ENCODE data around the gene CBR4. TPM values are rescaled to one million over a fixed set of nuclear protein-coding genes. Genes with fewer than 3 reads are reported as not detected.
"Not testable (repeated sequence)": the region's sequence is repeated elsewhere in the genome, so short reads cannot be mapped to it uniquely, and the experiment has no call there.

The CBR4 gene
- polyA plus RNA-seq, 3 donors, result 4.6 to 8.5 (median 5.4) TPM

GRCh38 chr4:169005453-169006099 lies 4.5 kb downstream of the CBR4 start:
- 26 to 67% (median 55%) methylated on average over 1 of the region's 1 CpG for WGBS, 3 donors
- H3K27ac ChIP-seq (ENCODE audit: low read depth, low read length), result no peak overlapping the region

GRCh38 chr4:169000315-169000714 lies 9.7 kb downstream of the CBR4 start:
- 43 to 94% (median 83%) methylated on average over 1 of the region's 1 CpG for WGBS, 3 donors
- no peak overlapping the region for H3K27ac ChIP-seq (ENCODE audit: low read depth, low read length)

DNA sequence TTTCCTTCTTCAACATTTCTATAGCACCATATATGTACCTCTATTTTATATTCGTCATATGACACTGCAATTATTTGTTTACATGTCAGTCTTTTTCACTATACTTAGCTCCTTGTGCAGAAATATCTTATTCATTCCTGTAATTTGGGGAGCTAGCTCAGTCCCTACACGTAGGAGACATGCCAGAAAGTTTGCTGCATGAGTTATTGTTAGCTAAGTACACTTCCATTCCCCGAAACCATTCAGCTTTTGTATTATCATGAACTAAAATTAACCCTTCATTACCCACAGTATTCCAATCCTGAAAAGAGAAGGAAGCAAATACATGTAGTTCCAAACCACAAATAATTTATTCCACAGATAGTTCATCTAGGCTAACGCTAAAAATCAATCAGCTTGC lies 10.2 kb downstream of the CBR4 start:
- 19 to 65% (median 53%) methylated on average over 4 of the region's 4 CpGs for WGBS, 3 donors
- no peak overlapping the region for H3K27ac ChIP-seq (ENCODE audit: low read depth, low read length)

DNA sequence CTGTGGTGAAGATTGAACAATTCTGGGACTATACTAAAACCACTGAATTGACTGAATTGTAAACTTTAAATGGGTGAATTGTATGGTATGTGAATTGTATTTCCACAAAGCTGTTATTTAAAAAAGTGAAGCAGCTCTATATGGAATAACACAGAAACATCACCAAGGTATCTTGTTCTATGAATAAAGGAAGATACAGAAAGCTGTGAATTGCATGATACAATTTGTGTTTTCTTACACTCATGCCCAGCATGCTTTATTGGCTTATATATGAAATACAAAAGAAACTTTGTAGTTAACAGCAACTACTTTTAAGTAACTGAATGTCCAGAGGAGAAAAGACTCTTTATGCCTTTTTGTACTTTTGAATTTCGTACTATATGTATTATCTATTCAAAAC lies 11.5 kb downstream of the CBR4 start:
- no peak overlapping the region for H3K27ac ChIP-seq (ENCODE audit: low read depth, low read length)
- 90 to 93% (median 93%) methylated on average over 1 of the region's 1 CpG for WGBS, 3 donors

DNA sequence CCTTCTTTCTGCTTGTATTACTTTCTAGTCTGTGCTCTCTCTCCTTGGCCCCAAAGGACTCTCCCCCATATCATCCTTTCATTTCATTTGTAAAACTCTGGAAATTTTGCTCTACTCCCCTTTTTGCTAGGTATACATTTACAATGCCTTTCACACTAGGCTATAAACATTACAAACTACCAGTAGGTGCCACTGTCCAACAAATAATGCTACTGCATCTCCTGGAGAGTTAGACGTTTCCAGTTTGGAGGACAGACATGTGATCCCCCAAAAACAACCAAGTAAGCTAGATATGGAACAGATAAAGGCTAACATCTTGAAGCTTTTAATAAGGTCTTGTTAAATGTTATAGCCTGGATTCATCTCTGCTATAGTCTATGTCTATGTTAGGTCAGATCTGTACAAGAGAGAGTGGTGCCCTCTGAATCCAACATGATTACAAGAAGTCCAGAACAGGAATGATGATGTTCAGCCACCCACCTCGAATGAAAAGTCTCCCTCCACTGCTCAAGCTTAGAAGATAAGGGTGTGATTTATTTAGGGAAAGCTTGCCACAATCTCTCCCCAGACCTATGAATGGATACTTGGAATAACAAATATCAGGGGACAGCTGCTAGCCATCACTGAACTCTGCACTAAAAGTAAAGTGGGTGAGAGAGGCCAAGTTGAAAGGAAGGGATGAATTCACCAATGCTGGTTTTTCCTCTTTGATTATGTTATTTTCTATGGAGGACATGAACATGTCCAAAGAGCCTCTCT lies 14.3 kb downstream of the CBR4 start:
- H3K27ac ChIP-seq (ENCODE audit: low read depth, low read length), result no peak overlapping the region
- WGBS, 3 donors, result 5 to 27% (median 26%) methylated on average over 2 of the region's 2 CpGs

GRCh38 chr4:168994958-168995357 lies 15.1 kb downstream of the CBR4 start:
- H3K27ac ChIP-seq (ENCODE audit: low read depth, low read length), result no peak overlapping the region
- WGBS, 3 donors, result 94 to 97% (median 97%) methylated on average over 4 of the region's 4 CpGs

- no peak overlapping the region for H3K27ac ChIP-seq (ENCODE audit: low read depth, low read length)
- 72 to 79% (median 77%) methylated on average over 13 of the region's 13 CpGs for WGBS, 3 donors
These were observed 16.1 kb downstream of the CBR4 start for GRCh38 chr4:168993714-168994510.

GRCh38 chr4:168992952-168993482 lies 17.0 kb downstream of the CBR4 start:
- 93 to 96% (median 96%) methylated on average over 7 of the region's 7 CpGs for WGBS, 3 donors

DNA sequence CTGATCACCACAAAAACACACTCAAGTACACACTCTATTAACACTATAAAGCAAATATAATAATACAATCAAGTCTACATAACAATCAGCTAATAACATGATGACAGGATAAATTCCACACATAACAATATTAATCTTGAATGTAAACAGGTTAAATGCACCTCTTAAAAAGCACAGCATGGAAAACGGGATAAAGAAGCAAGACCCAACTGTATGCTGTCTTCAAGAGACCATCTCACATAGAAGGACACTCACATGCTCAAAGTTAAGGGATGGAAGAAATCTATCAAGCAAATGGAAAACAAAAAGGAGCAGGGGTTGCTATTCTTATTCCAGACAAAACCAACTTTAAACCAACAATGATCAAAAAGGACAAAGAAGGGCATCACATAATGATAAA lies 28.1 kb downstream of the CBR4 start:
- no peak overlapping the region for H3K27ac ChIP-seq (ENCODE audit: low read depth, low read length)
- WGBS, 3 donors, result 94 to 97% (median 97%) methylated on average over 1 of the region's 1 CpG

More at GRCh38 chr4:168992952-168993482, 17.0 kb downstream of the CBR4 start:
- not testable (repeated sequence) for H3K27ac ChIP-seq (ENCODE audit: low read depth, low read length)

GRCh38 chr4:168981460-168981859 lies 28.6 kb downstream of the CBR4 start:
- H3K27ac ChIP-seq (ENCODE audit: low read depth, low read length), result no peak overlapping the region

- WGBS, 3 donors, result 81 to 90% (median 89%) methylated on average over 7 of the region's 7 CpGs
- no peak overlapping the region for H3K27ac ChIP-seq (ENCODE audit: low read depth, low read length)
These were observed 30.7 kb downstream of the CBR4 start for GRCh38 chr4:168979338-168979737.

GRCh38 chr4:168978001-168978700 lies 31.9 kb downstream of the CBR4 start:
- H3K27ac ChIP-seq (ENCODE audit: low read depth, low read length), result no peak overlapping the region
- 97 to 100% (median 100%) methylated on average over 1 of the region's 1 CpG for WGBS, 3 donors

- no peak overlapping the region for H3K27ac ChIP-seq (ENCODE audit: low read depth, low read length)
- WGBS, 3 donors, result 90 to 95% (median 95%) methylated on average over 4 of the region's 4 CpGs
These were observed 37.5 kb downstream of the CBR4 start for GRCh38 chr4:168972596-168972995.

- WGBS, 3 donors, result 95 to 98% (median 96%) methylated on average over 5 of the region's 5 CpGs
- no peak overlapping the region for H3K27ac ChIP-seq (ENCODE audit: low read depth, low read length)
These were observed 49.3 kb downstream of the CBR4 start for GRCh38 chr4:168960716-168961115.

DNA sequence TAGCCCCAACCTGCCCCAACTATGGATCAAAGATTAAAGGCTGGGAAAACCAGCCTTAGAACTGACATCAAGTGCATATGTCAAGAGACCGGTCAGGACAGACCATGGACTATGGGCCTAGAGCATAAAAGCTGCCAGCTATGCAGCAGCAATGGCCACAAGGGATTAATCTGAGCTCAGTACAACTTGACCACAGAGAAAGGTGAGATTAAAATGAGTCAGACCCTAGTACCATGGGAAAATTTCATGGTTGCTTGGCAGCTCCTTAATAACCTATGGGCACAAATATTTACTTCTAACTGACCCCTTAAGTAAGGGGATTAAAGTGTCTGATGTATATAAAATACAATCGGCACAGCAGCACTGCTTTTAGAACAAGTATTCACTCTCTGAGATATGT lies 54.4 kb downstream of the CBR4 start:
- H3K27ac ChIP-seq (ENCODE audit: low read depth, low read length), result no peak overlapping the region
- WGBS, 3 donors, result 81 to 90% (median 88%) methylated on average over 2 of the region's 2 CpGs

GRCh38 chr4:168952821-168953246 lies 57.2 kb downstream of the CBR4 start:
- H3K27ac ChIP-seq (ENCODE audit: low read depth, low read length), result not testable (repeated sequence)
- WGBS, 3 donors, result 87 to 94% (median 93%) methylated on average over 3 of the region's 3 CpGs

GRCh38 chr4:168945291-168945690 lies 64.8 kb downstream of the CBR4 start:
- WGBS, 3 donors, result 60 to 81% (median 78%) methylated on average over 2 of the region's 2 CpGs
- no peak overlapping the region for H3K27ac ChIP-seq (ENCODE audit: low read depth, low read length)

GRCh38 chr4:168942985-168943384 lies 67.1 kb downstream of the CBR4 start:
- no peak overlapping the region for H3K27ac ChIP-seq (ENCODE audit: low read depth, low read length)
- WGBS, 3 donors, result 81 to 91% (median 87%) methylated on average over 3 of the region's 3 CpGs

All from adipose tissue (tissue), 3 donors.